CD4-positive, alpha-beta T cell treated with Interleukin-17A for 1 hour (primary cell): ENCODE data around the gene ZNF618.

Source experiments
- DNase-seq: peaks from one replicate; pipeline ENCODE4 v3.0.0-alpha.2; 2020

Gene ZNF618

DNA sequence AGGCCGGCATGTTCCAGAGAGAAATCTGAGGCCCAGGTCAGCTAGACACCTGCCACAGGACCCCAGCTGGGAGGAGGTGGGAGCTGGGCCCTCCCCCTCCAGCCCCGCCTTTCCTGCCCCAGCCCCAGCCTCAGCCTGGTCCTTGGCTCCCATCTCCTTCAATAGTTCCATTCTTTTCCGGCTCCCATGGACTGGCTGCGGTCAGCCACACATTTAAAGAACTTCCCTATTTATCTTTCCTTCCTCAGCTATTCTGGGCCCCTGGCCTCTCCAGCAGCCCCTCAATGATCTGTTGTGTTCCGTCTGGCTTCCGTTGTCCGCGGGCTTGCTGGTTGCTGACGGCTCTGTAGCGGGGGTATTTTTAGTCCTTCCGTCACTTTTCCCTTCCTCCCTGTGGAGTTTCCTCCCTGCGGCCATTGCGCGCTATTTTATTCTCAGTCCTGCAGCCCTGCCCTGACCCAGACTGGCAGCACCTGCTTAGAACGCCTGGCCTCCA lies 128.2 kb downstream of the ZNF618 start:
- DNase-seq = no peak

DNA sequence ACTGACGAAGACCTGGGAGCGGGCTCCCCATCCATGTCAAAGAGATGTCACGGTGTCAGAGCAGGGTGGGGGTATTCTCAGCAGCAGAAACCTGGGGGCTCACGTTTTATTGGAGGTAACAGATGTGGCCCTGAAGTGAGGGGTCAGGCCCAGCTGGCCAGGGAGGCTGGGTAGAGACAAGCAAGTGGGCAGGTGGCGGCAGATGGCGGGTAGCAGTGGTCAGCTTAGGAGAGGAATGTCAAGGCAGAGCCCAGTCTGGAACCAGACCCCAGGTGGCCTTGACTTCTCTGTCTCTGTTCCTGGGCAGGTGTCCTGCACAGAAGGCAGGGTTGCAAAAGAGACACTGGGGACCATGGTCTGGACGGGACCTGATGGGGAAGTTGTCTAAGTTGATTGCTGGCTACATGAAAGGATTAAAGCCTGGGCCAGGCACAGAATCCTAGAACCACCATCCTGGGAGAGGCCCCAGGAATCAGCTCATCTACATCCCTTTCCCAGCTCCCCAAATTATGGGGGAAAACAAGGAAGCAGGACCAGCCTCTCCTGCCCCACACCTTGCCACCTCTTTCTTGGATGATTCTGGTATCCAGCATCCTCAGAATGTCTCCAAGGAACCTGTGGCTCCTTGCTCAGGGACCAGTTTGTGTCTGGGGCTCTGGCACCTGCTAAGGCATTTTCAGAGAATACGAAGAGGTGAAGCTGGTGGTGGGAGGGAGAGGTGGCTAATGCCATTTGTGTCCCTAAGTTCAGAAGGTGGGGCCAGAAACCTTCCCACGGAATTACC lies 129.5 kb downstream of the ZNF618 start:
- DNase-seq = no peak

DNA sequence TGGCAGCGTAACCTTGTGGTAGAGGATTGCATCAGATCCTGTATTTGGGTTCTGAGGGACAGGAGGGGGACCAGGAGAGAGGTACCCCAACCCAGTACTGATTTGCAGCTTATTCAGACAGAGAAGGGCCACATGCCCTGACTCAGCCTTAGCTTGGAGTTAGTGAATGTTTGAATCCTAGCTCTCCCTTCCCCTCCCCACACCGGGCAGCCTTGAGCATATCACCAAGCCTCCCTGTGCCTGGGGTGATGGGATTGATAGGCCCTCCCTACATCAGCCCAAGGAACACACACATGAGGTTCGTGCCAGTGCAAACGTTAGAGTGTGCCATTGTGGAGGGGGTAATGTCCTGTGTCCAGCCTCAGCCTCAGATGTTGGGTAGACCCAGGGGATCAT lies 130.0 kb downstream of the ZNF618 start:
- no peak for DNase-seq

GRCh38 chr9:114006931-114007691 lies 131.0 kb downstream of the ZNF618 start:
- no peak for DNase-seq

GRCh38 chr9:114007991-114008666 lies 132.0 kb downstream of the ZNF618 start:
- no peak for DNase-seq

GRCh38 chr9:114008667-114009410 lies 132.7 kb downstream of the ZNF618 start:
- DNase-seq = no peak

DNA sequence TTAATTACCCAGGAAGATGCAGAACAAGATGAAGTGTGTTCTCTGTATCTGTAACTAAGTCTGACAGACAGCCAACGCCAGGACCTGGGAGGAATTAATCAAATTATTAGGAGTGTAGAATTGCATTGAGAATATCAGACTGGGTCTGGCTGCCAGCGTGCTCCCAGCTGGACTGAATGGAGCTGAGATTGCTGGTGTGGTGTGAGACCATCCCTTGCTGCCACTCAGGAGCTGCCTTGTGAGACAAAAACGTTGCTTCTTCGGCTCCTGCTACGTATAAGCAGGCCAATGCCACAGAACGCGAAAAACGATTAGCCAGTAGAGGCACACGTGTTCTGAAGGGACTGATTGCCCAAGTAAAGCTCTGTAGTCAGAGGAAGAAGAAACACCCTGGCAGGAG lies 135.2 kb downstream of the ZNF618 start:
- DNase-seq = no peak

- DNase-seq = no peak
These were observed 136.0 kb downstream of the ZNF618 start for GRCh38 chr9:114012126-114012525.

DNA sequence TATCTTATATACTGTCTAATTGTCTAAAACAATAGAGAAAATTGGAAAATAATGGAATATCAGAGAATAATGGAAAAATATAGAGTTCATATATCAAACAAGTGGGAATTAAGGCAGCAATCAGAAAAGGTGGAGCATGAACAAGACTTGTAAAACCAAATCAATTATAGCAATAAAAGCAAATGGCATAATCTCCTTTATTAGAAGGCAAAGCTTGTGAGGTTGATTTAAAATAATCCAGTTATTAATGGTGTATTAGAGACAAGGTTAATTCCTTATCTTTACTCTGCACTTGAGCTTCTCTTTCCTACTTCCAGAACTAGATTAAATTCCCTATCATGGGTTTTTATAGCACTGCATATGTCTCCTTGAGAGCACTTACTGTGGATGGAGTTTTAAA lies 137.9 kb downstream of the ZNF618 start:
- no peak for DNase-seq

DNA sequence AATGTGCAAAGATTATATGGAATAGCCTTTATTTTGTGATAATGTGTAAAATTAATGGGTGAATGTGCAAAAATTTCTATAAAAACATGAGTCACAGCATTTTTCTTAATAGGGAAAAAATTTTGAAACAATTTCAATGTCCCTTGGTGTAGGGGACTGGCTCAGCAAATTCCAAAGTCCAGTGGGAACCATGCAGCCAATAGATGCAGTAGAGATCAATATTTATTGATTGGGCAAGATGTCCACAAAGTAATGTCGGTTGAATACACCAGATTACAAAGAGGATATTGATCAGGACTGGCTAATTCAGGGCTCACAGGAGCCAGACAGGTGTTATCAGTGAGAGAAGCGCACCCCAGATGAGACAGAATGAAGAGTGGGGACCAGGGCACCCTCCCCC lies 139.5 kb downstream of the ZNF618 start:
- DNase-seq = no peak

GRCh38 chr9:114016101-114016500 lies 140.0 kb downstream of the ZNF618 start:
- no peak for DNase-seq

DNA sequence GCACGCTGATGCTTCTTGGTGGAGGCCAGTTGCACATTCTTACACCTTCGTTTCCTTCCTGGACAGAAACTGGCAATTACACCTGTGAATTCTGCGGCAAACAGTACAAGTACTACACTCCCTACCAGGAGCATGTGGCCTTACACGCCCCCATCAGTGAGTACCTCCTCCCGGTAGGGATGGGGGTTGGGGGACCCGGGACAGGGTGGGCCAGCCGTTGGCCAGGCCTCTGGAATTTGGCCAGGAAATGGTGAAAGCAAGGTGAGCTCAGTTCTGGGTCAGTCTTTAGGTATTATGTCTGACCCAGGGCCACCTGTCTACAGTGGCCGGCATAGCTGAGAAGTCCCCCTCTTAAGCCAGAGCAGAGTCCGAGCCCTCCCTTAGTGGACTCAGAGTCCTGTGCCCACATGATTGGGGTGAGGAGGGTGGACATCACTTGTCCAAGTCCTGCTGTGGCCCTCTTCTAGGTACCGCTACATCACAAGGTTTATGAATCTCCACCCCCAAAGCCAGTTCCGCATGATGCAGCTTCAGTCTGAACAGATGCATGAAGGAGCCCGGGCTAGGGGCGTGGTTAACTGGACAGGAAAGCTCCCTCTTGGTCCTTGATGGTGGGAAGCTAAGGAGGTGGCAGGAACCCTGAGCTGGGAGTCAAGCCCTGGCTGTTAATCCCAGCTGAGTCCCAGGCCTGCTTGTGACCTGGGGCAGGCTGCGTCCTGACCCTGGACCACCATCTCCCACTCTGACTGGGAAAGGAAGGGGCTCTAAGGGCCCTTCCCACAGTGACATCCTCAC lies 140.7 kb downstream of the ZNF618 start:
- DNase-seq = no peak

GRCh38 chr9:114017741-114018715 lies 141.9 kb downstream of the ZNF618 start:
- no peak for DNase-seq

DNA sequence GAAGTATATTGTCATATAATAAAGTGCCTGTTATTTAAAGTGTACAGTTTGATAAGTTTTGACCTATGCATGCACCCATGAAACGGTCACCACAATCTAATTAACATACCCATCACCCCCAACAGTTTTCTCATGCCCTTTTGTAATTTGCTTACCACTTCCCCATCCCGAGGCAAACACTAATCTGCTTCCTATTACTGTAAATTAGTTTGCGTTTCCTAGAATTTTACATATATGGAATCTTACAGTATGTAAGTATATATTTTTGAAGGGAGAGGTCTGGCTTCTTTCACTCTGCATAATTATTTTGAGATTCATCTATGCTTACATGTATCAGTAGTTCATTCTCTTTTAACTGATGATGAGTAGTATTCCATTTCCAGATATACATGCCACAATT lies 145.5 kb downstream of the ZNF618 start:
- DNase-seq = no peak

GRCh38 chr9:114023961-114024360 lies 147.9 kb downstream of the ZNF618 start:
- DNase-seq = no peak

GRCh38 chr9:114025196-114025753 lies 149.2 kb downstream of the ZNF618 start:
- DNase-seq = no peak

GRCh38 chr9:114025760-114026159 lies 149.7 kb downstream of the ZNF618 start:
- no peak for DNase-seq

GRCh38 chr9:114026335-114026734 lies 150.2 kb downstream of the ZNF618 start:
- DNase-seq = no peak

DNA sequence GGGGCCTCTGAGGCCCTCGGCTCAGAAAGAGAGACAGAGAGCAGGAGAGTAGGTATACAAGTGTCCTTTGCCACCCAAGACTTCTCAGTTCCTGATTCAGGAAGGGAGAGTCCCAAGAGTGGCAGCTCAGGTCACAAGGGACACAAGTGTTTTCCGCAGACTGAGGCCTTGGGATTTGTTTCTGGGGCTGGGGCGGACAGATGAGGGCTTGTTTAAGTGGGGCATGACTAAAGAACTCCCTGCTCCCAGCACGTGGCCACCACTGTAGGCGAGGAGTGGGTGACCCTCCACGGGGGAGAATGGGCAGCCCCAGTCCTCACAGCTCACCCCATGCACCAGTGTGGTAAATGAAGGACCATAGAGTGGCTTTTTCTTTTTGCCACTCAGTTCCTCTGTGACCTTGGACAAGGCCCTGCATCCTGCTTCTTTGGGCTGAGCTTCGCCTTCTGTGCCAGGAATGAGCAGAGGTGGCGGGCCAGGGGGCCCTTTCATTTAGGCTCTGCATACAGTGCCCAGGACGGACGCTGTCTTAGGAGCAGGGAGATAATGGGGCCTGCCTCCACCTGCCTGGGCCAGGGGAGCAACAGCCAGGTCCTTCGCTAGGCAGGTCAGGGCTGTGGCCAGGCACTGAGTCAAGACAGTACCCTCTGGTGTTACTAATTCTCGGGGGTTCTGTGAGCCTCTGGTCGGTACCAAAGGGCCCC lies 151.2 kb downstream of the ZNF618 start:
- DNase-seq = no peak
